SIG-M5 treated with dmso at 0.1 percent for 504 hours (cell line): ENCODE measurements around the gene ABHD17A.

Experiments
- DNase-seq: peaks from one replicate; lab custom pipeline; 2025; ENCODE audit not compliant: unreplicated experiment; lab: John Stamatoyannopoulos, UW

Gene ABHD17A

GRCh38 chr19:1853295-1854038 lies 31.8 kb downstream of the ABHD17A start:
- DNase-seq = peak; percentile 75

GRCh38 chr19:1852581-1853128 lies 32.6 kb downstream of the ABHD17A start:
- DNase-seq = no peak

- no peak for DNase-seq
Measured at GRCh38 chr19:1851654-1852580, 33.4 kb downstream of the ABHD17A start.

GRCh38 chr19:1850809-1851653 lies 34.3 kb downstream of the ABHD17A start:
- DNase-seq = no peak

GRCh38 chr19:1849886-1850398 lies 35.4 kb downstream of the ABHD17A start:
- no peak for DNase-seq

- no peak for DNase-seq
Measured at GRCh38 chr19:1849132-1849474, 36.2 kb downstream of the ABHD17A start.

- peak; percentile 84 for DNase-seq
Measured at GRCh38 chr19:1848399-1849131, 36.7 kb downstream of the ABHD17A start, which contains the start of gene REXO1. Gene REXO1 (minus strand): TSS chr19:1848483. CDS start chr19:1848358, 125 bp downstream.

GRCh38 chr19:1847684-1848398 lies 37.5 kb downstream of the ABHD17A start:
- no peak for DNase-seq

GRCh38 chr19:1847348-1847683 lies 38.0 kb downstream of the ABHD17A start:
- no peak for DNase-seq

GRCh38 chr19:1846517-1847204 lies 38.6 kb downstream of the ABHD17A start:
- no peak for DNase-seq

- DNase-seq = no peak
Measured at GRCh38 chr19:1845642-1846041, 39.7 kb downstream of the ABHD17A start.

GRCh38 chr19:1845125-1845515 lies 40.2 kb downstream of the ABHD17A start:
- DNase-seq = no peak

GRCh38 chr19:1844513-1845124 lies 40.7 kb downstream of the ABHD17A start:
- no peak for DNase-seq

GRCh38 chr19:1843646-1844394 lies 41.5 kb downstream of the ABHD17A start:
- DNase-seq = no peak

GRCh38 chr19:1843116-1843515 lies 42.2 kb downstream of the ABHD17A start:
- no peak for DNase-seq

- DNase-seq = no peak
Measured at GRCh38 chr19:1841209-1841924, 43.9 kb downstream of the ABHD17A start.

- DNase-seq = no peak
Measured at GRCh38 chr19:1840541-1841115, 44.7 kb downstream of the ABHD17A start.
